OCI-LY7 (cell line): ENCODE results near the gene BMPER. TPM values are rescaled to one million over a fixed set of nuclear protein-coding genes. Genes with fewer than 3 reads are reported as not detected.

Experiments
- BruUV-seq: library from RNA; stranded (reverse); fragments of 400-500 nt; replicated peaks from 2 replicates; lab custom pipeline; 2021; lab: Mats Ljungman, UMichigan
- CTCF ChIA-PET: fragments of 300-600 bp; sonication (Branson Sonifier 250); formaldehyde crosslinking; loops from one replicate; lab custom pipeline; 2022; ENCODE audit warnings: antibody characterized with exemption; ENCODE audit not compliant: unreplicated experiment; lab: Charles Lee
- POLR2A ChIA-PET: fragments of 300-600 bp; sonication (Branson Sonifier 250); formaldehyde crosslinking; loops from one replicate; lab custom pipeline; 2022; ENCODE audit warnings: antibody characterized with exemption; lab: Charles Lee
- DNase-seq: peaks from one replicate; pipeline ENCODE4 v3.0.0-alpha.2; 2015; ENCODE audit warnings: low spot score
- H2AFZ ChIP-seq: fragments of 200-600 bp; sonication (generic), shearing (Covaris generic); 2 replicates; pipeline ENCODE4 v1.6.1; 2014; ENCODE audit warnings: mild to moderate bottlenecking, antibody characterized with exemption, low read length, moderate library complexity
- H3K27ac ChIP-seq: fragments of 200-600 bp; sonication (generic); 2 replicates; pipeline ENCODE4 v1.5.1; 2014; ENCODE audit warnings: mixed run types, low read depth, mild to moderate bottlenecking, moderate library complexity, low read length, inconsistent platforms; ENCODE audit not compliant: poor library complexity, severe bottlenecking
- H3K36me3 ChIP-seq: fragments of 200-600 bp; sonication (generic); 2 replicates; pipeline ENCODE4 v1.6.1; 2014; ENCODE audit warnings: mild to moderate bottlenecking, antibody characterized with exemption, low read length, moderate library complexity, mixed read lengths; ENCODE audit not compliant: insufficient read depth
- H3K4me1 ChIP-seq: fragments of 200-600 bp; sonication (generic); 2 replicates; pipeline ENCODE4 v1.5.1; 2014; ENCODE audit warnings: mild to moderate bottlenecking, low read length; ENCODE audit not compliant: insufficient read depth, poor library complexity, severe bottlenecking
- H3K4me2 ChIP-seq: fragments of 200-600 bp; sonication (generic); 2 replicates; pipeline ENCODE4 v1.6.1; 2014; ENCODE audit warnings: mild to moderate bottlenecking, low read length
- H3K4me3 ChIP-seq: fragments of 200-600 bp; sonication (generic); 2 replicates; pipeline ENCODE4 v1.5.1; 2014; ENCODE audit warnings: mild to moderate bottlenecking, low read depth, low read length; ENCODE audit not compliant: poor library complexity, severe bottlenecking
- H3K79me2 ChIP-seq: fragments of 200-600 bp; sonication (generic); 2 replicates; pipeline ENCODE4 v1.6.1; 2016; ENCODE audit warnings: low read depth, mild to moderate bottlenecking, low read length, moderate library complexity, mixed read lengths; ENCODE audit not compliant: insufficient read depth
- H3K9me2 ChIP-seq: fragments of 200-600 bp; sonication (generic); 2 replicates; pipeline ENCODE4 v1.6.1; 2016; ENCODE audit warnings: mild to moderate bottlenecking, low read length, mixed read lengths; ENCODE audit not compliant: insufficient read depth
- H3K9me3 ChIP-seq: fragments of 200-600 bp; sonication (generic); 2 replicates; pipeline ENCODE4 v1.6.1; 2014; ENCODE audit warnings: mild to moderate bottlenecking, mixed run types, low read length, mixed read lengths
- H4K20me1 ChIP-seq: fragments of 200-600 bp; sonication (generic); 2 replicates; pipeline ENCODE4 v1.6.1; 2014; ENCODE audit warnings: mild to moderate bottlenecking, antibody characterized with exemption, low read length, moderate library complexity, mixed read lengths; ENCODE audit not compliant: insufficient read depth
- CTCF ChIP-seq: fragments of 200-600 bp; sonication (generic); conservative IDR thresholded peaks from 2 replicates; pipeline ENCODE4 v1.5.1; 2014; ENCODE audit warnings: mild to moderate bottlenecking, antibody characterized with exemption, low read length, moderate library complexity, mixed read lengths
- EZH2phosphoT487 ChIP-seq: fragments of 200-600 bp; sonication (generic); IDR thresholded peaks from 2 replicates; pipeline ENCODE4 v1.6.1; 2018; ENCODE audit warnings: low read depth, borderline replicate concordance, mild to moderate bottlenecking, mixed run types, antibody characterized with exemption, low read length, moderate library complexity, mixed read lengths
- intact Hi-C: fragments of 100-400 bp; cut with micrococcal nuclease; formaldehyde crosslinking; loops from one replicate; pipeline ENCODE4 v1.10.0; 2022; ENCODE audit not compliant: unreplicated experiment
- total RNA-seq, 2 experiments: library from RNA; depleted of rRNA in 1 of 2; stranded (reverse); fragments of >200 nt in 1 of 2; shearing (Covaris generic) in 1 of 2; gene quantifications; 2 replicates each; pipeline ENCODE4 v1.2.3, GENCODE V29; 2014 to 2022

BMPER gene
- total RNA-seq, 2 experiments from 2014 or later, result not detected

GRCh38 chr7:33965183-33965744 is 59.9 kb downstream of the BMPER start:
- Histone ChIP-seq H3K36me3 (no peaks in the 10 kb centered on the region), H3K9me3 (no peaks in the 10 kb centered on the region), H3K9me2 (no peaks in the 10 kb centered on the region), H4K20me1 (no peaks in the 10 kb centered on the region), H3K4me3 (no peak overlapping the region), H3K79me2 (no peaks in the 10 kb centered on the region), H3K4me1 (no peaks in the 10 kb centered on the region), H2AFZ (no peak overlapping the region), H3K4me2 (no peak overlapping the region), H3K27ac (no peak overlapping the region)
- TF ChIP-seq CTCF (no peak), EZH2phosphoT487 (no peak)
- BruUV-seq, result no TSS peak
- intact Hi-C loops, result no loop called here
- no peak for DNase-seq
- ChIA-PET POLR2A (interaction anchor here (1.1 kb wide), 1 partner anchor 10 kb away, joined by 3 read pairs; no protein-coding TSS in a partner anchor), CTCF (no interaction called here)

GRCh38 chr7:33968591-33968990 is 63.3 kb downstream of the BMPER start:
- TF ChIP-seq CTCF (no peak), EZH2phosphoT487 (no peak)
- H3K9me2 ChIP-seq, result no peaks in the 10 kb centered on the region
- no peaks in the 10 kb centered on the region for H3K36me3 ChIP-seq
- H2AFZ ChIP-seq, result no peak overlapping the region
- no TSS peak for BruUV-seq
- H3K79me2 ChIP-seq, result no peaks in the 10 kb centered on the region
- ChIA-PET POLR2A (interaction anchor here (0.6 kb wide), 1 partner anchor 185 kb away, joined by 9 read pairs; no protein-coding TSS in a partner anchor), CTCF (no interaction called here)
- H3K27ac ChIP-seq, result no peak overlapping the region
- no peaks in the 10 kb centered on the region for H3K9me3 ChIP-seq
- H4K20me1 ChIP-seq, result no peaks in the 10 kb centered on the region
- H3K4me3 ChIP-seq, result no peak overlapping the region
- no peak for DNase-seq
- intact Hi-C loops, result no loop called here
- no peaks in the 10 kb centered on the region for H3K4me1 ChIP-seq
- no peak overlapping the region for H3K4me2 ChIP-seq

- H3K9me2 ChIP-seq, result no peaks in the 10 kb centered on the region
- no peaks in the 10 kb centered on the region for H3K36me3 ChIP-seq
- ChIA-PET POLR2A (interaction anchor here (1.3 kb wide), 1 partner anchor 23 kb away, joined by 4 read pairs; no protein-coding TSS in a partner anchor), CTCF (no interaction called here)
- no peak overlapping the region for H3K27ac ChIP-seq
- H3K79me2 ChIP-seq, result no peaks in the 10 kb centered on the region
- no peak for TF ChIP-seq CTCF
- TF ChIP-seq EZH2phosphoT487, result no peak
- DNase-seq, result no peak
- H3K4me2 ChIP-seq, result no peak overlapping the region
- BruUV-seq, result no TSS peak
- no peaks in the 10 kb centered on the region for H3K4me1 ChIP-seq
- intact Hi-C loops, result no loop called here
- H3K4me3 ChIP-seq, result no peak overlapping the region
- H2AFZ ChIP-seq, result no peak overlapping the region
- no peaks in the 10 kb centered on the region for H4K20me1 ChIP-seq
- no peaks in the 10 kb centered on the region for H3K9me3 ChIP-seq
Observed at GRCh38 chr7:33970536-33970935, 65.2 kb downstream of the BMPER start.
